PC-9 (cell line): ENCODE data around the gene CD37.

Source experiments
- EZH2 ChIP-seq: fragments of 200-600 bp; sonication (generic); IDR thresholded peaks from 2 replicates; pipeline ENCODE4 v1.8.0; 2017; ENCODE audit warnings: antibody characterized with exemption, low read depth
- TF ChIP-seq, protein P1 (sequence below): fragments of 200-600 bp; sonication (generic); conservative IDR thresholded peaks from 2 replicates; pipeline ENCODE4 v1.6.1; 2017; ENCODE audit warnings: mixed run types, antibody characterized with exemption, mild to moderate bottlenecking, moderate library complexity

- TF ChIP-seq, protein P1, sequence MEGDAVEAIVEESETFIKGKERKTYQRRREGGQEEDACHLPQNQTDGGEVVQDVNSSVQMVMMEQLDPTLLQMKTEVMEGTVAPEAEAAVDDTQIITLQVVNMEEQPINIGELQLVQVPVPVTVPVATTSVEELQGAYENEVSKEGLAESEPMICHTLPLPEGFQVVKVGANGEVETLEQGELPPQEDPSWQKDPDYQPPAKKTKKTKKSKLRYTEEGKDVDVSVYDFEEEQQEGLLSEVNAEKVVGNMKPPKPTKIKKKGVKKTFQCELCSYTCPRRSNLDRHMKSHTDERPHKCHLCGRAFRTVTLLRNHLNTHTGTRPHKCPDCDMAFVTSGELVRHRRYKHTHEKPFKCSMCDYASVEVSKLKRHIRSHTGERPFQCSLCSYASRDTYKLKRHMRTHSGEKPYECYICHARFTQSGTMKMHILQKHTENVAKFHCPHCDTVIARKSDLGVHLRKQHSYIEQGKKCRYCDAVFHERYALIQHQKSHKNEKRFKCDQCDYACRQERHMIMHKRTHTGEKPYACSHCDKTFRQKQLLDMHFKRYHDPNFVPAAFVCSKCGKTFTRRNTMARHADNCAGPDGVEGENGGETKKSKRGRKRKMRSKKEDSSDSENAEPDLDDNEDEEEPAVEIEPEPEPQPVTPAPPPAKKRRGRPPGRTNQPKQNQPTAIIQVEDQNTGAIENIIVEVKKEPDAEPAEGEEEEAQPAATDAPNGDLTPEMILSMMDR: no peak
- no peak for TF ChIP-seq EZH2
These were observed 30.9 kb downstream of the CD37 start for GRCh38 chr19:49366110-49366509.
